Upper lobe of left lung (tissue), 4 donors: ENCODE measurements around the gene TIMM23.
"Not testable (repeated sequence)": the region's sequence is repeated elsewhere in the genome, so short reads cannot be mapped to it uniquely, and the experiment has no call there.

ENCODE experiments used
- CTCF ChIP-seq, 6 experiments: fragments of 450-650 bp in 4 of 6; fragments of 200-600 bp in 2 of 6; sonication (generic) in 2 of 6; IDR thresholded peaks; one replicate each; pipeline ENCODE4 v1.5.1; 2016 to 2019; ENCODE audit warnings: antibody characterized with exemption in 6 of 6
- EP300 ChIP-seq, 4 donors: sonication (generic); formaldehyde crosslinking; IDR thresholded peaks; one replicate each; pipeline ENCODE4 v1.5.1; 2017; ENCODE audit warnings: antibody characterized with exemption in 4 of 4, control low read depth in 2 of 4
- POLR2A ChIP-seq, 4 donors: fragments of 450-650 bp; IDR thresholded peaks; one replicate each; pipeline ENCODE4 v1.5.1; 2016 to 2017; ENCODE audit warnings: antibody characterized with exemption in 4 of 4, mild to moderate bottlenecking in 2 of 4
- POLR2AphosphoS5 ChIP-seq, 2 donors: sonication (generic); formaldehyde crosslinking; IDR thresholded peaks; one replicate each; pipeline ENCODE4 v1.5.1; 2017; ENCODE audit warnings: antibody characterized with exemption in 2 of 2

GRCh38 chr10:45939176-45939697 lies 33.1 kb upstream of the TIMM23 start:
- TF ChIP-seq CTCF, POLR2A, EP300, POLR2AphosphoS5 (IDR thresholded peaks at IDR 0.05): not testable (repeated sequence)
